ENCODE results near the gene PTPRA. TPM values are rescaled to one million over a fixed set of nuclear protein-coding genes. Genes with fewer than 3 reads are reported as not detected.

The PTPRA gene
- polyA plus RNA-seq, 3 donors: 13.0 to 41.9 (median 13.1) TPM

GRCh38 chr20:3071266-3071609 is 198.0 kb downstream of the PTPRA start:
- peaks cover 34 to 62% (median 47%) of the 10 kb centered on the region in 3 donors for H3K27me3 Mint-ChIP-seq (ENCODE audit: low read depth in 3 of 3)
- peak overlapping the region in 1 of 2 donors; percentile 78 for H3K4me3 Mint-ChIP-seq
- Histone ChIP-seq H3K9me3 (replicated peaks in 1 of 2; ENCODE audit: control insufficient read depth in 1 of 2, insufficient read depth in 1 of 2, low read length in 2 of 2) (no peaks in the 10 kb centered on the region), H3K27ac (ENCODE audit: low read depth in 1 of 2, low read length in 2 of 2) (no peak overlapping the region), H3K27me3 (ENCODE audit: control insufficient read depth in 2 of 2, insufficient read depth in 2 of 2, low read length in 2 of 2) (peaks cover 11 to 37% of the 10 kb centered on the region in 2 donors), H3K79me2 (ENCODE audit: insufficient read depth, low read length) (no peaks in the 10 kb centered on the region), H3K9ac (ENCODE audit: insufficient read depth, low read length, poor library complexity, severe bottlenecking) (no peak overlapping the region), H3K4me1 (ENCODE audit: control insufficient read depth in 1 of 2, insufficient read depth in 2 of 2, low read length in 2 of 2) (peaks cover 13 to 21% of the 10 kb centered on the region in 2 donors), H2AFZ (ENCODE audit: insufficient read depth, low read depth, low read length, poor library complexity, severe bottlenecking) (peak overlapping the region; percentile 81), H3K36me3 (replicated peaks in 1 of 2; ENCODE audit: control insufficient read depth in 1 of 2, insufficient read depth in 2 of 2, low read length in 2 of 2) (no peaks in the 10 kb centered on the region), H3K4me2 (replicated peaks; ENCODE audit: extremely low read depth, low read length, poor library complexity, severe bottlenecking) (peak overlapping the region; percentile 80), H4K20me1 (ENCODE audit: insufficient read depth, low read length) (no peaks in the 10 kb centered on the region), H3K4me3 (replicated peaks in 1 of 3; ENCODE audit: low read depth in 2 of 3, low read length in 3 of 3) (peak overlapping the region in 1 of 3 experiments; percentile 69)
- H3K9me3 Mint-ChIP-seq: peaks cover 3 to 14% (median 10%) of the 10 kb centered on the region in 7 donors
- intact Hi-C loops (cut with micrococcal nuclease): no loop called here
- no peak overlapping the region for H3K27ac Mint-ChIP-seq
- 48% methylated on average over 12 of the region's 16 CpGs for WGBS (ENCODE audit: insufficient coverage)
- DNase-seq: no peak
- TF ChIP-seq CTCF (IDR thresholded peaks at IDR 0.05): no peak
- peaks cover 19% of the 10 kb centered on the region for H3K4me1 Mint-ChIP-seq
- peaks cover 0 to 5% of the 10 kb centered on the region in 2 donors for H3K36me3 Mint-ChIP-seq

GRCh38 chr20:3071610-3072529 is 198.6 kb downstream of the PTPRA start, which contains the start of gene OXT:
TSS of gene OXT (plus strand) at chr20:3071620. CDS start at chr20:3071656, 36 bp downstream.
- H3K4me3 Mint-ChIP-seq: peak within 1 kb of the TSS; percentile 74 to 88
- Histone ChIP-seq H3K27ac (ENCODE audit: low read depth in 1 of 2, low read length in 2 of 2) (no peak within 1 kb of the TSS), H2AFZ (ENCODE audit: insufficient read depth, low read depth, low read length, poor library complexity, severe bottlenecking) (peak within 1 kb of the TSS; percentile 81), H3K9me3 (replicated peaks in 1 of 2; ENCODE audit: control insufficient read depth in 1 of 2, insufficient read depth in 1 of 2, low read length in 2 of 2) (no peaks in the 10 kb centered on the region), H3K4me2 (replicated peaks; ENCODE audit: extremely low read depth, low read length, poor library complexity, severe bottlenecking) (peak within 1 kb of the TSS; percentile 80), H3K4me1 (ENCODE audit: control insufficient read depth in 1 of 2, insufficient read depth in 2 of 2, low read length in 2 of 2) (peaks cover 15 to 23% of the 10 kb centered on the region in 2 donors), H4K20me1 (ENCODE audit: insufficient read depth, low read length) (no peaks in the 10 kb centered on the region), H3K79me2 (ENCODE audit: insufficient read depth, low read length) (no peaks in the 10 kb centered on the region), H3K27me3 (ENCODE audit: control insufficient read depth in 2 of 2, insufficient read depth in 2 of 2, low read length in 2 of 2) (peaks cover 11 to 37% of the 10 kb centered on the region in 2 donors), H3K36me3 (replicated peaks in 1 of 2; ENCODE audit: control insufficient read depth in 1 of 2, insufficient read depth in 2 of 2, low read length in 2 of 2) (no peaks in the 10 kb centered on the region), H3K9ac (ENCODE audit: insufficient read depth, low read length, poor library complexity, severe bottlenecking) (peak within 1 kb of the TSS; percentile 51), H3K4me3 (replicated peaks in 1 of 3; ENCODE audit: low read depth in 2 of 3, low read length in 3 of 3) (peak within 1 kb of the TSS; percentile 7 to 69 (median 14))
- peaks cover 3 to 14% (median 11%) of the 10 kb centered on the region in 7 donors for H3K9me3 Mint-ChIP-seq
- peak in 2 of 3 donors; percentile 20 to 47 for DNase-seq
- H3K27ac Mint-ChIP-seq: peak within 1 kb of the TSS in 1 of 7 donors; percentile 35
- TF ChIP-seq CTCF (IDR thresholded peaks at IDR 0.05): no peak
- peaks cover 22% of the 10 kb centered on the region for H3K4me1 Mint-ChIP-seq
- peaks cover 0 to 5% of the 10 kb centered on the region in 2 donors for H3K36me3 Mint-ChIP-seq
- WGBS (ENCODE audit: insufficient coverage): 3% methylated on average over 82 of the region's 95 CpGs
- intact Hi-C loops (cut with micrococcal nuclease): no loop called here
- peaks cover 34 to 64% (median 47%) of the 10 kb centered on the region in 3 donors for H3K27me3 Mint-ChIP-seq (ENCODE audit: low read depth in 3 of 3)
